AG10803 (cell line): ENCODE data around the gene MAMSTR.
"Not testable (repeated sequence)": the region's sequence is repeated elsewhere in the genome, so short reads cannot be mapped to it uniquely, and the experiment has no call there.

Experiments used
- DNase-seq: peaks from one replicate; pipeline ENCODE4 v3.0.0; 2010; ENCODE audit warnings: low read depth
- H3K4me3 ChIP-seq: 2 replicates; pipeline ENCODE4 v1.5.1; 2011; ENCODE audit warnings: mild to moderate bottlenecking, low read length, control low read depth
- CTCF ChIP-seq: conservative IDR thresholded peaks from 2 replicates; pipeline ENCODE4 v1.5.1; 2011; ENCODE audit warnings: mild to moderate bottlenecking, low read length, control low read depth, inconsistent platforms

Gene MAMSTR

GRCh38 chr19:48722196-48722708, 2.7 kb upstream of the MAMSTR start:
- no peak for TF ChIP-seq CTCF
- no peak for DNase-seq

GRCh38 chr19:48720613-48721296, 1.2 kb upstream of the MAMSTR start:
- DNase-seq: peak; percentile 99
- no peak for TF ChIP-seq CTCF
- H3K4me3 ChIP-seq: peak overlapping the region; percentile 81

More at GRCh38 chr19:48722196-48722708, 2.7 kb upstream of the MAMSTR start:
- H3K4me3 ChIP-seq: no peak overlapping the region

- DNase-seq: no peak
- no peak for TF ChIP-seq CTCF
These were observed 707 bp upstream of the MAMSTR start for GRCh38 chr19:48720251-48720612.

GRCh38 chr19:48718711-48719231, 754 bp downstream of the MAMSTR start:
- no peak for DNase-seq
- no peak overlapping the region for H3K4me3 ChIP-seq
- no peak for TF ChIP-seq CTCF

More at GRCh38 chr19:48720251-48720612, 707 bp upstream of the MAMSTR start:
- peak overlapping the region; percentile 2 for H3K4me3 ChIP-seq

GRCh38 chr19:48718106-48718505, 1.4 kb downstream of the MAMSTR start:
- not testable (repeated sequence) for DNase-seq, H3K4me3 ChIP-seq

GRCh38 chr19:48716562-48717291, 2.8 kb downstream of the MAMSTR start:
- peak overlapping the region; percentile 44 for H3K4me3 ChIP-seq
- no peak for TF ChIP-seq CTCF
- peak; percentile 43 for DNase-seq

- DNase-seq: peak; percentile 53
- peak overlapping the region; percentile 69 for H3K4me3 ChIP-seq
- TF ChIP-seq CTCF: no peak
These were observed 3.8 kb downstream of the MAMSTR start for GRCh38 chr19:48715681-48716171.
